ENCODE results near the gene GIN1. TPM values are rescaled to one million over a fixed set of nuclear protein-coding genes. Genes with fewer than 3 reads are reported as not detected.

GIN1 gene
- total and polyA plus RNA-seq, 2 donors (not counting 1 experiment from before 2014, with no cell fraction given) = 4.0 to 7.6 TPM

GRCh38 chr5:103037673-103038455, 82.1 kb downstream of the GIN1 start:
- peak in 1 of 2 donors; percentile 10 for DNase-seq (ENCODE audit: low read depth in 2 of 2)
- H2AFZ ChIP-seq (ENCODE audit: low read length) = no peak overlapping the region
- H3K27me3 ChIP-seq (ENCODE audit: control insufficient read depth, insufficient read depth, low read length) = no peaks in the 10 kb centered on the region
- no peaks in the 10 kb centered on the region for H3K4me1 ChIP-seq (ENCODE audit: control insufficient read depth, extremely low read depth, insufficient read depth, low read length)
- H3K79me2 ChIP-seq (ENCODE audit: control insufficient read depth, insufficient read depth, low read length) = no peaks in the 10 kb centered on the region
- H3K4me2 ChIP-seq (ENCODE audit: extremely low read depth, insufficient read depth, low read length) = no peak overlapping the region
- no peaks in the 10 kb centered on the region for H3K36me3 ChIP-seq (ENCODE audit: control insufficient read depth, insufficient read depth, low read length)
- H3K4me3 ChIP-seq (replicated peaks in 1 of 4; ENCODE audit: control extremely low read depth in 1 of 4, insufficient read depth in 1 of 4, low read depth in 3 of 4, low read length in 4 of 4) = no peak overlapping the region
- H4K20me1 ChIP-seq (ENCODE audit: control insufficient read depth, extremely low read depth, insufficient read depth, low read length) = no peaks in the 10 kb centered on the region
- H3K9me3 ChIP-seq (ENCODE audit: control insufficient read depth, insufficient read depth, low read depth, low read length) = no peaks in the 10 kb centered on the region
- H3K27ac ChIP-seq (ENCODE audit: insufficient read depth, low read length) = no peak overlapping the region
- H3K9ac ChIP-seq (ENCODE audit: insufficient read depth, low read length) = no peak overlapping the region
- TF ChIP-seq CTCF (conservative IDR thresholded peaks at IDR 0.05 in 1 of 2, IDR thresholded peaks at IDR 0.05 in 1 of 2; ENCODE audit: low read depth in 1 of 2, low read length in 2 of 2) = no peak
- TF ChIP-seq EZH2 (IDR thresholded peaks at IDR 0.05; ENCODE audit: low read length, missing control alignments) = no peak

- Histone ChIP-seq H3K9me3 (ENCODE audit: control insufficient read depth, insufficient read depth, low read depth, low read length) (no peaks in the 10 kb centered on the region), H3K27ac (ENCODE audit: insufficient read depth, low read length) (no peak overlapping the region), H2AFZ (ENCODE audit: low read length) (no peak overlapping the region), H4K20me1 (ENCODE audit: control insufficient read depth, extremely low read depth, insufficient read depth, low read length) (no peaks in the 10 kb centered on the region), H3K4me1 (ENCODE audit: control insufficient read depth, extremely low read depth, insufficient read depth, low read length) (no peaks in the 10 kb centered on the region), H3K36me3 (ENCODE audit: control insufficient read depth, insufficient read depth, low read length) (no peaks in the 10 kb centered on the region), H3K9ac (ENCODE audit: insufficient read depth, low read length) (no peak overlapping the region), H3K4me2 (ENCODE audit: extremely low read depth, insufficient read depth, low read length) (no peak overlapping the region), H3K4me3 (replicated peaks in 1 of 4; ENCODE audit: control extremely low read depth in 1 of 4, insufficient read depth in 1 of 4, low read depth in 3 of 4, low read length in 4 of 4) (no peak overlapping the region), H3K27me3 (ENCODE audit: control insufficient read depth, insufficient read depth, low read length) (no peaks in the 10 kb centered on the region), H3K79me2 (ENCODE audit: control insufficient read depth, insufficient read depth, low read length) (no peaks in the 10 kb centered on the region)
- DNase-seq (ENCODE audit: low read depth in 2 of 2) = peak in 1 of 2 donors; percentile 39
- TF ChIP-seq EZH2 (IDR thresholded peaks at IDR 0.05; ENCODE audit: low read length, missing control alignments) = no peak
- TF ChIP-seq CTCF (conservative IDR thresholded peaks at IDR 0.05 in 1 of 2, IDR thresholded peaks at IDR 0.05 in 1 of 2; ENCODE audit: low read depth in 1 of 2, low read length in 2 of 2) = no peak
Observed at GRCh38 chr5:103036601-103037000, 83.3 kb downstream of the GIN1 start.

Other genes starting within 250 kb of the GIN1 start
- 41.6 and 42.1 TPM in 2 replicates for gene PPIP5K2, start 163 bp upstream of the GIN1 start, total RNA-seq
- gene PPIP5K2, start 163 bp upstream of the GIN1 start, polyA plus RNA-seq = 45.6 and 49.3 TPM in 2 replicates
- 3.5 and 3.9 TPM in 2 replicates for gene MACIR, start 138.6 kb upstream of the GIN1 start, total RNA-seq
- 5.5 and 7.3 TPM in 2 replicates for gene MACIR, start 138.6 kb upstream of the GIN1 start, polyA plus RNA-seq